HFFc6 (cell line): Measurements from ENCODE around the gene SEMA3B. TPM values are rescaled to one million over a fixed set of nuclear protein-coding genes. Genes with fewer than 3 reads are reported as not detected.

Experiments used
- DNase-seq: peaks from one replicate; pipeline ENCODE4 v3.0.0-alpha.2; 2018
- H3K27ac Mint-ChIP-seq: 2 replicates; pipeline ENCODE4 v1.8.0; 2020; ENCODE audit warnings: mild to moderate bottlenecking, mixed read lengths
- H3K27me3 Mint-ChIP-seq: 2 replicates; pipeline ENCODE4 v1.8.0; 2021; ENCODE audit warnings: mild to moderate bottlenecking, moderate library complexity, mixed read lengths; ENCODE audit not compliant: insufficient read depth
- H3K36me3 Mint-ChIP-seq: 2 replicates; pipeline ENCODE4 v1.8.0; 2021; ENCODE audit warnings: low read depth, mixed read lengths
- H3K4me1 Mint-ChIP-seq: 2 replicates; pipeline ENCODE4 v1.8.0; 2020; ENCODE audit warnings: low read depth, mixed read lengths
- H3K4me3 Mint-ChIP-seq: 2 replicates; pipeline ENCODE4 v1.8.0; 2020; ENCODE audit warnings: mild to moderate bottlenecking, moderate library complexity, mixed read lengths
- H3K9me3 Mint-ChIP-seq: 2 replicates; pipeline ENCODE4 v1.8.0; 2020; ENCODE audit warnings: mild to moderate bottlenecking, mixed read lengths
- CTCF ChIP-seq: fragments of 200-600 bp; sonication (generic); IDR thresholded peaks from 2 replicates; pipeline ENCODE4 v1.5.0; 2021; ENCODE audit warnings: antibody characterized with exemption, mild to moderate bottlenecking
- total RNA-seq, 6 experiments: library from RNA; stranded (reverse); fragmentation: NEBNext Ultra II Directional; extraction: Animal tissue kit (Norgen Biotek cat#: 25700); gene quantifications; 2 replicates in 1 of 6; 3 replicates in 5 of 6; pipeline ENCODE4 v1.2.3, GENCODE V29; 2021

The SEMA3B gene
- total RNA-seq, 6 experiments from 2014 or later: 14.5 to 26.6 (median 24.7) TPM

GRCh38 chr3:50322386-50323091, 53.6 kb downstream of the SEMA3B start, which contains the start of gene HYAL2:
TSS of gene HYAL2 (minus strand) at chr3:50322745. CDS start at chr3:50320489, 2,256 bp downstream.
- peaks cover 17% of the 10 kb centered on the region for H3K4me1 Mint-ChIP-seq
- H3K27me3 Mint-ChIP-seq: peaks cover 2% of the 10 kb centered on the region
- H3K9me3 Mint-ChIP-seq: no peaks in the 10 kb centered on the region
- TF ChIP-seq CTCF: no peak
- H3K36me3 Mint-ChIP-seq: no peaks in the 10 kb centered on the region; the same call in 1 of the 2 replicates
- peak within 1 kb of the TSS; percentile 98 for H3K27ac Mint-ChIP-seq
- DNase-seq: no peak
- peak within 1 kb of the TSS; percentile 88 for H3K4me3 Mint-ChIP-seq

GRCh38 chr3:50323092-50323600, 54.2 kb downstream of the SEMA3B start:
- Mint-ChIP-seq H3K4me3 (no peak overlapping the region), H3K27ac (peak overlapping the region; percentile 47)

GRCh38 chr3:50323614-50324199, 54.8 kb downstream of the SEMA3B start:
- H3K9me3 Mint-ChIP-seq: no peaks in the 10 kb centered on the region
- DNase-seq: no peak
- H3K36me3 Mint-ChIP-seq: peaks cover 7% of the 10 kb centered on the region; the same call in 1 of the 2 replicates
- H3K27me3 Mint-ChIP-seq: peaks cover 4% of the 10 kb centered on the region
- H3K4me3 Mint-ChIP-seq: no peak overlapping the region
- no peak overlapping the region for H3K27ac Mint-ChIP-seq
- TF ChIP-seq CTCF: no peak
- peaks cover 23% of the 10 kb centered on the region for H3K4me1 Mint-ChIP-seq

More at GRCh38 chr3:50323092-50323600, 54.2 kb downstream of the SEMA3B start:
- no peak for TF ChIP-seq CTCF
- peaks cover 4% of the 10 kb centered on the region for H3K27me3 Mint-ChIP-seq
- H3K36me3 Mint-ChIP-seq: peaks cover 2% of the 10 kb centered on the region; the same call in 1 of the 2 replicates
- no peaks in the 10 kb centered on the region for H3K9me3 Mint-ChIP-seq
- no peak for DNase-seq
- peaks cover 17% of the 10 kb centered on the region for H3K4me1 Mint-ChIP-seq

- peaks cover 4% of the 10 kb centered on the region for H3K27me3 Mint-ChIP-seq
Observed at GRCh38 chr3:50324351-50325112, 55.6 kb downstream of the SEMA3B start.

More at GRCh38 chr3:50324351-50325112, 55.6 kb downstream of the SEMA3B start:
- peak; percentile 46 for DNase-seq
- H3K4me1 Mint-ChIP-seq: peaks cover 23% of the 10 kb centered on the region
- peak overlapping the region; percentile 44; the same call in 1 of the 2 replicates for H3K27ac Mint-ChIP-seq
- H3K9me3 Mint-ChIP-seq: no peaks in the 10 kb centered on the region
- peak; percentile 94 for TF ChIP-seq CTCF
- no peak overlapping the region for H3K4me3 Mint-ChIP-seq
- peaks cover 7% of the 10 kb centered on the region; the same call in 1 of the 2 replicates for H3K36me3 Mint-ChIP-seq
